K562 (cell line): ENCODE measurements around the gene CHRM4. TPM values are rescaled to one million over a fixed set of nuclear protein-coding genes. Genes with fewer than 3 reads are reported as not detected.

Experiments
- HMBOX1 ChIP-seq: sonication (generic); IDR thresholded peaks from 2 replicates; pipeline ENCODE4 v1.6.1; 2016
- NFYB ChIP-seq: IDR thresholded peaks from 2 replicates; pipeline ENCODE4 v1.6.1; 2011; ENCODE audit warnings: mild to moderate bottlenecking, moderate library complexity; ENCODE audit not compliant: insufficient read length; ENCODE audit errors: extremely low read depth
- SUPT5H ChIP-seq: fragments of 450-650 bp; IDR thresholded peaks from 2 replicates; pipeline ENCODE4 v1.6.1; 2016
- polyA plus RNA-seq, 8 experiments: library from polyadenylated mRNA; depleted of rRNA in 4 of 8; stranded (reverse) in 5 of 8; unstranded in 3 of 8; fragments of >200 nt; fragmentation: Nextera tagmentation in 2 of 8; fragmentation: Illumina TruSeq in 1 of 8; extraction: Ambion mirVana in 2 of 8; extraction: Trizol in 1 of 8; gene quantifications; 2 replicates each; pipeline versions ENCODE4 v1.2.1 to v1.2.3, GENCODE V29; 2011 to 2014; ENCODE audit warnings: inconsistent platforms in 1 of 8, missing spikeins in 1 of 8
- total RNA-seq, 7 experiments: library from RNA; depleted of rRNA in 6 of 7; stranded (reverse); fragments of >200 nt in 6 of 7; fragmentation: Illumina TruSeq in 2 of 7; extraction: Trizol in 2 of 7; gene quantifications; 2 replicates each; pipeline versions ENCODE4 v1.2.1 to v1.2.3, GENCODE V29; 2011 to 2021; ENCODE audit warnings: low replicate concordance in 1 of 7
- TF ChIP-seq, protein P1 (sequence below): fragments of 200-600 bp; sonication (generic); IDR thresholded peaks from one replicate; pipeline ENCODE4 v1.6.1; 2012; ENCODE audit warnings: mild to moderate bottlenecking, low read depth, low read length, inconsistent platforms
- TF ChIP-seq, protein P2 (sequence below): fragments of 450-650 bp; IDR thresholded peaks from one replicate; pipeline ENCODE4 v1.6.1; 2018; ENCODE audit warnings: mild to moderate bottlenecking, moderate library complexity; ENCODE audit not compliant: partially characterized antibody
- TF ChIP-seq, protein P3 (sequence below), 2 experiments: fragments of 450-650 bp; IDR thresholded peaks; 2 replicates each; pipeline ENCODE4 v1.6.1; 2018; ENCODE audit warnings: mild to moderate bottlenecking in 2 of 2, low read depth in 1 of 2; ENCODE audit not compliant: partially characterized antibody in 2 of 2

Gene CHRM4
- total and polyA plus RNA-seq, 9 of the 15 experiments (the other 6 are each of a cell fraction or from before 2014, with no cell fraction given), result 0.22 to 1.3 (median 0.40) TPM; not detected in 2

DNA sequence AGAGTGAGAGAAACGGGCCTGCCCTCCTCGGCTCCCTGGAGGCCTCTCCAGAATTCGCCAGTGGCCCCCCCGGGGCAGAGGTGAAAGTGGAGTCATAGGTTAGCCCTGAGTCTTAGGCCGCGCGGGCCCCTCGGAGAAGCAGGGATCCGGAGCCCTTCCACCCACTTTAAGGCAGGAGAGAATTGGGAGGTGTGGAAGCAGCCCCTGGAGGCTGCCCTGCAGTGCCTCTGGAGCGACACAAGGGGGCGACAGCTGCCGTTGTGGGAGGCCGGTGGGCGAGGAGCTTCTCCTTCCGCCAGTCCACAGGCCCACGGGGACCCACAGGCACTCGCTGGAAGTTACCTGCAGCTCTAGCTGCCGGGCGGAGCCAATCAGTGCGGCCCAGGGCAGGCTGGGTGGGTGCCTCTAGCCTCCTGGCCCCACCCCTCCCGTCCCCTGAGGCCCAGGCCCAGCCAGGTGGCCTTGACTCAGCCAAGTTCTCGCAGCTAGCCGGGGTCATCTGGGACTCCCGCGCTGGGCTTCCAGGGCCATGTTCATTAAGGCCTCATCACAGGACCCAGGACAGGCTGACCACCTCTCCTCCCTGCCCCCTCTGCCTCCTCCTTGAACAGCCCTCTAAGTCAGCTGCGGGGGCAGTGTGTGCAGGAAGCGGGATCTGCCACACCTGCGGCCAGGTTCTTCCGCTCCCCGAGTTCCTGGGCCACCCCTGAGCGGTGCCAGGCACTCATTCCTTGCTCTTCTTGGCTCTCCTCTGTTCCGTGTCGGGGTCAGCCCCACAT lies 39.3 kb downstream of the CHRM4 start (continued):
- TF ChIP-seq, protein P1, sequence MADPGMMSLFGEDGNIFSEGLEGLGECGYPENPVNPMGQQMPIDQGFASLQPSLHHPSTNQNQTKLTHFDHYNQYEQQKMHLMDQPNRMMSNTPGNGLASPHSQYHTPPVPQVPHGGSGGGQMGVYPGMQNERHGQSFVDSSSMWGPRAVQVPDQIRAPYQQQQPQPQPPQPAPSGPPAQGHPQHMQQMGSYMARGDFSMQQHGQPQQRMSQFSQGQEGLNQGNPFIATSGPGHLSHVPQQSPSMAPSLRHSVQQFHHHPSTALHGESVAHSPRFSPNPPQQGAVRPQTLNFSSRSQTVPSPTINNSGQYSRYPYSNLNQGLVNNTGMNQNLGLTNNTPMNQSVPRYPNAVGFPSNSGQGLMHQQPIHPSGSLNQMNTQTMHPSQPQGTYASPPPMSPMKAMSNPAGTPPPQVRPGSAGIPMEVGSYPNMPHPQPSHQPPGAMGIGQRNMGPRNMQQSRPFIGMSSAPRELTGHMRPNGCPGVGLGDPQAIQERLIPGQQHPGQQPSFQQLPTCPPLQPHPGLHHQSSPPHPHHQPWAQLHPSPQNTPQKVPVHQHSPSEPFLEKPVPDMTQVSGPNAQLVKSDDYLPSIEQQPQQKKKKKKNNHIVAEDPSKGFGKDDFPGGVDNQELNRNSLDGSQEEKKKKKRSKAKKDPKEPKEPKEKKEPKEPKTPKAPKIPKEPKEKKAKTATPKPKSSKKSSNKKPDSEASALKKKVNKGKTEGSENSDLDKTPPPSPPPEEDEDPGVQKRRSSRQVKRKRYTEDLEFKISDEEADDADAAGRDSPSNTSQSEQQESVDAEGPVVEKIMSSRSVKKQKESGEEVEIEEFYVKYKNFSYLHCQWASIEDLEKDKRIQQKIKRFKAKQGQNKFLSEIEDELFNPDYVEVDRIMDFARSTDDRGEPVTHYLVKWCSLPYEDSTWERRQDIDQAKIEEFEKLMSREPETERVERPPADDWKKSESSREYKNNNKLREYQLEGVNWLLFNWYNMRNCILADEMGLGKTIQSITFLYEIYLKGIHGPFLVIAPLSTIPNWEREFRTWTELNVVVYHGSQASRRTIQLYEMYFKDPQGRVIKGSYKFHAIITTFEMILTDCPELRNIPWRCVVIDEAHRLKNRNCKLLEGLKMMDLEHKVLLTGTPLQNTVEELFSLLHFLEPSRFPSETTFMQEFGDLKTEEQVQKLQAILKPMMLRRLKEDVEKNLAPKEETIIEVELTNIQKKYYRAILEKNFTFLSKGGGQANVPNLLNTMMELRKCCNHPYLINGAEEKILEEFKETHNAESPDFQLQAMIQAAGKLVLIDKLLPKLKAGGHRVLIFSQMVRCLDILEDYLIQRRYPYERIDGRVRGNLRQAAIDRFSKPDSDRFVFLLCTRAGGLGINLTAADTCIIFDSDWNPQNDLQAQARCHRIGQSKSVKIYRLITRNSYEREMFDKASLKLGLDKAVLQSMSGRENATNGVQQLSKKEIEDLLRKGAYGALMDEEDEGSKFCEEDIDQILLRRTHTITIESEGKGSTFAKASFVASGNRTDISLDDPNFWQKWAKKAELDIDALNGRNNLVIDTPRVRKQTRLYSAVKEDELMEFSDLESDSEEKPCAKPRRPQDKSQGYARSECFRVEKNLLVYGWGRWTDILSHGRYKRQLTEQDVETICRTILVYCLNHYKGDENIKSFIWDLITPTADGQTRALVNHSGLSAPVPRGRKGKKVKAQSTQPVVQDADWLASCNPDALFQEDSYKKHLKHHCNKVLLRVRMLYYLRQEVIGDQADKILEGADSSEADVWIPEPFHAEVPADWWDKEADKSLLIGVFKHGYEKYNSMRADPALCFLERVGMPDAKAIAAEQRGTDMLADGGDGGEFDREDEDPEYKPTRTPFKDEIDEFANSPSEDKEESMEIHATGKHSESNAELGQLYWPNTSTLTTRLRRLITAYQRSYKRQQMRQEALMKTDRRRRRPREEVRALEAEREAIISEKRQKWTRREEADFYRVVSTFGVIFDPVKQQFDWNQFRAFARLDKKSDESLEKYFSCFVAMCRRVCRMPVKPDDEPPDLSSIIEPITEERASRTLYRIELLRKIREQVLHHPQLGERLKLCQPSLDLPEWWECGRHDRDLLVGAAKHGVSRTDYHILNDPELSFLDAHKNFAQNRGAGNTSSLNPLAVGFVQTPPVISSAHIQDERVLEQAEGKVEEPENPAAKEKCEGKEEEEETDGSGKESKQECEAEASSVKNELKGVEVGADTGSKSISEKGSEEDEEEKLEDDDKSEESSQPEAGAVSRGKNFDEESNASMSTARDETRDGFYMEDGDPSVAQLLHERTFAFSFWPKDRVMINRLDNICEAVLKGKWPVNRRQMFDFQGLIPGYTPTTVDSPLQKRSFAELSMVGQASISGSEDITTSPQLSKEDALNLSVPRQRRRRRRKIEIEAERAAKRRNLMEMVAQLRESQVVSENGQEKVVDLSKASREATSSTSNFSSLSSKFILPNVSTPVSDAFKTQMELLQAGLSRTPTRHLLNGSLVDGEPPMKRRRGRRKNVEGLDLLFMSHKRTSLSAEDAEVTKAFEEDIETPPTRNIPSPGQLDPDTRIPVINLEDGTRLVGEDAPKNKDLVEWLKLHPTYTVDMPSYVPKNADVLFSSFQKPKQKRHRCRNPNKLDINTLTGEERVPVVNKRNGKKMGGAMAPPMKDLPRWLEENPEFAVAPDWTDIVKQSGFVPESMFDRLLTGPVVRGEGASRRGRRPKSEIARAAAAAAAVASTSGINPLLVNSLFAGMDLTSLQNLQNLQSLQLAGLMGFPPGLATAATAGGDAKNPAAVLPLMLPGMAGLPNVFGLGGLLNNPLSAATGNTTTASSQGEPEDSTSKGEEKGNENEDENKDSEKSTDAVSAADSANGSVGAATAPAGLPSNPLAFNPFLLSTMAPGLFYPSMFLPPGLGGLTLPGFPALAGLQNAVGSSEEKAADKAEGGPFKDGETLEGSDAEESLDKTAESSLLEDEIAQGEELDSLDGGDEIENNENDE, result no peak
- TF ChIP-seq, protein P2, sequence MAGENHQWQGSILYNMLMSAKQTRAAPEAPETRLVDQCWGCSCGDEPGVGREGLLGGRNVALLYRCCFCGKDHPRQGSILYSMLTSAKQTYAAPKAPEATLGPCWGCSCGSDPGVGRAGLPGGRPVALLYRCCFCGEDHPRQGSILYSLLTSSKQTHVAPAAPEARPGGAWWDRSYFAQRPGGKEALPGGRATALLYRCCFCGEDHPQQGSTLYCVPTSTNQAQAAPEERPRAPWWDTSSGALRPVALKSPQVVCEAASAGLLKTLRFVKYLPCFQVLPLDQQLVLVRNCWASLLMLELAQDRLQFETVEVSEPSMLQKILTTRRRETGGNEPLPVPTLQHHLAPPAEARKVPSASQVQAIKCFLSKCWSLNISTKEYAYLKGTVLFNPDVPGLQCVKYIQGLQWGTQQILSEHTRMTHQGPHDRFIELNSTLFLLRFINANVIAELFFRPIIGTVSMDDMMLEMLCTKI, result no peak
- TF ChIP-seq HMBOX1 (no peak), NFYB (no peak), SUPT5H (no peak)
- TF ChIP-seq, protein P3, sequence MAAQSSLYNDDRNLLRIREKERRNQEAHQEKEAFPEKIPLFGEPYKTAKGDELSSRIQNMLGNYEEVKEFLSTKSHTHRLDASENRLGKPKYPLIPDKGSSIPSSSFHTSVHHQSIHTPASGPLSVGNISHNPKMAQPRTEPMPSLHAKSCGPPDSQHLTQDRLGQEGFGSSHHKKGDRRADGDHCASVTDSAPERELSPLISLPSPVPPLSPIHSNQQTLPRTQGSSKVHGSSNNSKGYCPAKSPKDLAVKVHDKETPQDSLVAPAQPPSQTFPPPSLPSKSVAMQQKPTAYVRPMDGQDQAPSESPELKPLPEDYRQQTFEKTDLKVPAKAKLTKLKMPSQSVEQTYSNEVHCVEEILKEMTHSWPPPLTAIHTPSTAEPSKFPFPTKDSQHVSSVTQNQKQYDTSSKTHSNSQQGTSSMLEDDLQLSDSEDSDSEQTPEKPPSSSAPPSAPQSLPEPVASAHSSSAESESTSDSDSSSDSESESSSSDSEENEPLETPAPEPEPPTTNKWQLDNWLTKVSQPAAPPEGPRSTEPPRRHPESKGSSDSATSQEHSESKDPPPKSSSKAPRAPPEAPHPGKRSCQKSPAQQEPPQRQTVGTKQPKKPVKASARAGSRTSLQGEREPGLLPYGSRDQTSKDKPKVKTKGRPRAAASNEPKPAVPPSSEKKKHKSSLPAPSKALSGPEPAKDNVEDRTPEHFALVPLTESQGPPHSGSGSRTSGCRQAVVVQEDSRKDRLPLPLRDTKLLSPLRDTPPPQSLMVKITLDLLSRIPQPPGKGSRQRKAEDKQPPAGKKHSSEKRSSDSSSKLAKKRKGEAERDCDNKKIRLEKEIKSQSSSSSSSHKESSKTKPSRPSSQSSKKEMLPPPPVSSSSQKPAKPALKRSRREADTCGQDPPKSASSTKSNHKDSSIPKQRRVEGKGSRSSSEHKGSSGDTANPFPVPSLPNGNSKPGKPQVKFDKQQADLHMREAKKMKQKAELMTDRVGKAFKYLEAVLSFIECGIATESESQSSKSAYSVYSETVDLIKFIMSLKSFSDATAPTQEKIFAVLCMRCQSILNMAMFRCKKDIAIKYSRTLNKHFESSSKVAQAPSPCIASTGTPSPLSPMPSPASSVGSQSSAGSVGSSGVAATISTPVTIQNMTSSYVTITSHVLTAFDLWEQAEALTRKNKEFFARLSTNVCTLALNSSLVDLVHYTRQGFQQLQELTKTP (IDR thresholded peaks at IDR 0.05; ENCODE audit: low read depth in 1 of 2, partially characterized antibody in 2 of 2), result peak in 1 of 2 experiments; percentile 33
